Mesangial cell (primary cell): Measurements from ENCODE around the gene KNG1. TPM values are rescaled to one million over a fixed set of nuclear protein-coding genes. Genes with fewer than 3 reads are reported as not detected.

Source experiments
- total RNA-seq: library from RNA; depleted of rRNA; stranded (reverse); fragments of >200 nt; gene quantifications from 2 replicates; pipeline ENCODE4 v1.2.3, GENCODE V29; 2015

KNG1 gene
- not detected in 2 replicates for total RNA-seq

GRCh38 chr3:186717039-186717457 is at the start of gene KNG1:
Gene KNG1 (plus strand): TSS chr3:186717359. CDS start chr3:186717543, 184 bp downstream.

GRCh38 chr3:186783058-186783730 is 66.0 kb downstream of the KNG1 start, which contains the start of gene EIF4A2:
Gene EIF4A2 (plus strand): TSS chr3:186783577. CDS start chr3:186783611, 34 bp downstream.

Other genes starting within 250 kb of the KNG1 start
- gene CRYGS, start 173.0 kb upstream of the KNG1 start, total RNA-seq, result 0.25 and 0.98 TPM in 2 replicates
- gene TBCCD1, start 150.0 kb upstream of the KNG1 start, total RNA-seq, result 10.0 and 14.2 TPM in 2 replicates
- gene DNAJB11, start 146.6 kb upstream of the KNG1 start, total RNA-seq, result 31.4 and 54.3 TPM in 2 replicates
- not detected in 2 replicates for gene AHSG, start 104.3 kb upstream of the KNG1 start, total RNA-seq
- not detected in 2 replicates for gene FETUB, start 77.0 kb upstream of the KNG1 start, total RNA-seq
- not detected in 2 replicates for gene HRG, start 51.3 kb upstream of the KNG1 start, total RNA-seq
- gene EIF4A2, start 66.2 kb downstream of the KNG1 start, total RNA-seq, result 110 and 233 TPM in 2 replicates
- 7.5 and 49.0 TPM in 2 replicates for gene RFC4, start 89.1 kb downstream of the KNG1 start, total RNA-seq
- not detected in 2 replicates for gene ADIPOQ, start 125.4 kb downstream of the KNG1 start, total RNA-seq
- gene ST6GAL1, start 213.2 kb downstream of the KNG1 start, total RNA-seq, result 22.7 and 48.6 TPM in 2 replicates